Tibial nerve (tissue), 4 donors: ENCODE results near the gene NOL4L.
"Not testable (repeated sequence)": the region's sequence is repeated elsewhere in the genome, so short reads cannot be mapped to it uniquely, and the experiment has no call there.

Experiments
- EP300 ChIP-seq, 2 donors: sonication (generic); formaldehyde crosslinking; IDR thresholded peaks; one replicate each; pipeline ENCODE4 v1.6.1; 2017; ENCODE audit warnings: antibody characterized with exemption in 2 of 2, mild to moderate bottlenecking in 1 of 2
- POLR2A ChIP-seq, 2 donors: fragments of 450-650 bp; IDR thresholded peaks; one replicate each; pipeline ENCODE4 v1.6.1; 2017; ENCODE audit warnings: antibody characterized with exemption in 2 of 2, mild to moderate bottlenecking in 2 of 2, moderate library complexity in 2 of 2
- TF ChIP-seq, protein P1 (sequence below), 5 experiments: fragments of 200-600 bp in 3 of 5; fragments of 450-650 bp in 2 of 5; sonication (generic) in 3 of 5; IDR thresholded peaks; one replicate each; pipeline ENCODE4 v1.5.1; 2016 to 2019; ENCODE audit warnings: antibody characterized with exemption in 5 of 5, mild to moderate bottlenecking in 3 of 5, moderate library complexity in 2 of 5

DNA sequence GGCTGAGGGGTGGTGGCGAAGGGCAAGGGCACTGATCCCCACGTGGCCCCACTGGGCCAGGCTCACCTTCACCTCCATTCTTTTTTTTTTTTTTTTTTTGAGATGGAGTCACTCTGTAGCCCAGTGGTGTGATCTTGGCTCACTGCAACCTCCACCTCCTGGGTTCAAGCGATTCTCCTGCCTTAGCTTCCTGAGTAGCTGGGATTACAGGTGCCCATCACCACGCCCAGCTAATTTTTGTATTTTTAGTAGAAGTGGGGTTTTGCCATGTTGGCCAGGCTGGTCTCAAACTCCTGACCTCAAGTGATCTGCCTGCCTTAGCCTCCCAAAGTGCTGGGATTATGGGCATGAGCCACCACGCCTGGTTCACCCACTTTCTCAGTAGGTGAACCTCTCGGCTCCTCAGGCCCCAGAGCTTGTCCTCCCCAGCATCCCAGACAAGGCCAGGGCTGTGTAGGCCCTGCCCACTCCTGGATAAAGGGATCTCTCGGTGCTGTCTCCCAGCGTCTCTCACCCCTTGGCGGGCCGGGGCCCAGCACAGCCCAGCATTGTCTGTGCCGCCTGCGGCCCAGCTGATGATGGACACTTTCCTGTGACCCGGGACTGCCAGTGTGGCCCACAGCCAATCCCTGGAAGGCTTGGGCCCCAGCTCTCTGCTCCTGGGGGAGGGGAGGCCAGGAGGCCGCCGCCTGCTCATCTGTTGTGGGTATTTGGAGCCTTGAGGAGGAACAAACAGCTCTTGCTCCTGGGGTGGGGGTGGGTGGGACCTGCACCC is 119.0 kb downstream of the NOL4L start:
- TF ChIP-seq, protein P1, sequence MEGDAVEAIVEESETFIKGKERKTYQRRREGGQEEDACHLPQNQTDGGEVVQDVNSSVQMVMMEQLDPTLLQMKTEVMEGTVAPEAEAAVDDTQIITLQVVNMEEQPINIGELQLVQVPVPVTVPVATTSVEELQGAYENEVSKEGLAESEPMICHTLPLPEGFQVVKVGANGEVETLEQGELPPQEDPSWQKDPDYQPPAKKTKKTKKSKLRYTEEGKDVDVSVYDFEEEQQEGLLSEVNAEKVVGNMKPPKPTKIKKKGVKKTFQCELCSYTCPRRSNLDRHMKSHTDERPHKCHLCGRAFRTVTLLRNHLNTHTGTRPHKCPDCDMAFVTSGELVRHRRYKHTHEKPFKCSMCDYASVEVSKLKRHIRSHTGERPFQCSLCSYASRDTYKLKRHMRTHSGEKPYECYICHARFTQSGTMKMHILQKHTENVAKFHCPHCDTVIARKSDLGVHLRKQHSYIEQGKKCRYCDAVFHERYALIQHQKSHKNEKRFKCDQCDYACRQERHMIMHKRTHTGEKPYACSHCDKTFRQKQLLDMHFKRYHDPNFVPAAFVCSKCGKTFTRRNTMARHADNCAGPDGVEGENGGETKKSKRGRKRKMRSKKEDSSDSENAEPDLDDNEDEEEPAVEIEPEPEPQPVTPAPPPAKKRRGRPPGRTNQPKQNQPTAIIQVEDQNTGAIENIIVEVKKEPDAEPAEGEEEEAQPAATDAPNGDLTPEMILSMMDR (IDR thresholded peaks at IDR 0.05) = not testable (repeated sequence)
- peak in 1 of 2 donors; percentile 11 for TF ChIP-seq EP300 (IDR thresholded peaks at IDR 0.05)
- not testable (repeated sequence) for TF ChIP-seq POLR2A (IDR thresholded peaks at IDR 0.05)
